ENCODE measurements around the gene TIGD6.

Gene TIGD6

DNA sequence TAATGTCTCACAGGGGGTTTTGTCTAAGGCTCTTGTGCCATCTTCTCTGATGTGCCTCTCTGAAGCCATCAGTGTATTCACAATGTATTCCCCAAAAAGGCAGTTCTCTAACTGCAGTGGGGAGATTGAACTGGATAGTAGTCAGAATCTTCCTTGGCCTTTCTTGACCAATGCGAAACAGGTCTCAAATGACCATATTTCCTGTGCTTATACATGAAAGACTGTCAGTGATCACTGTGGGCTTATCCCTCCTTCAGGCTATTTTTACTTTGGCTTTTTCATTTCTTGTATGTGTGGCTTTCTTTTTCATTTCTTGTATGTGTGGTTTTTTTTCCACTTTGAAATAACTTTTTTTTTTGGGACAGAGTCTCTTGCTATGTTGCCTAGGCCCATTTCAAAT is 19.8 kb upstream of the TIGD6 start:
- TF ChIP-seq, protein P1, sequence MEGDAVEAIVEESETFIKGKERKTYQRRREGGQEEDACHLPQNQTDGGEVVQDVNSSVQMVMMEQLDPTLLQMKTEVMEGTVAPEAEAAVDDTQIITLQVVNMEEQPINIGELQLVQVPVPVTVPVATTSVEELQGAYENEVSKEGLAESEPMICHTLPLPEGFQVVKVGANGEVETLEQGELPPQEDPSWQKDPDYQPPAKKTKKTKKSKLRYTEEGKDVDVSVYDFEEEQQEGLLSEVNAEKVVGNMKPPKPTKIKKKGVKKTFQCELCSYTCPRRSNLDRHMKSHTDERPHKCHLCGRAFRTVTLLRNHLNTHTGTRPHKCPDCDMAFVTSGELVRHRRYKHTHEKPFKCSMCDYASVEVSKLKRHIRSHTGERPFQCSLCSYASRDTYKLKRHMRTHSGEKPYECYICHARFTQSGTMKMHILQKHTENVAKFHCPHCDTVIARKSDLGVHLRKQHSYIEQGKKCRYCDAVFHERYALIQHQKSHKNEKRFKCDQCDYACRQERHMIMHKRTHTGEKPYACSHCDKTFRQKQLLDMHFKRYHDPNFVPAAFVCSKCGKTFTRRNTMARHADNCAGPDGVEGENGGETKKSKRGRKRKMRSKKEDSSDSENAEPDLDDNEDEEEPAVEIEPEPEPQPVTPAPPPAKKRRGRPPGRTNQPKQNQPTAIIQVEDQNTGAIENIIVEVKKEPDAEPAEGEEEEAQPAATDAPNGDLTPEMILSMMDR (IDR thresholded peaks at IDR 0.05; ENCODE audit: low read depth, low read length, missing control alignments): no peak
- DNase-seq (ENCODE audit: extremely low read depth, low read depth): no peak
- no peak overlapping the region for H3K4me3 ChIP-seq (replicated peaks; ENCODE audit: low read depth, low read length)

DNA sequence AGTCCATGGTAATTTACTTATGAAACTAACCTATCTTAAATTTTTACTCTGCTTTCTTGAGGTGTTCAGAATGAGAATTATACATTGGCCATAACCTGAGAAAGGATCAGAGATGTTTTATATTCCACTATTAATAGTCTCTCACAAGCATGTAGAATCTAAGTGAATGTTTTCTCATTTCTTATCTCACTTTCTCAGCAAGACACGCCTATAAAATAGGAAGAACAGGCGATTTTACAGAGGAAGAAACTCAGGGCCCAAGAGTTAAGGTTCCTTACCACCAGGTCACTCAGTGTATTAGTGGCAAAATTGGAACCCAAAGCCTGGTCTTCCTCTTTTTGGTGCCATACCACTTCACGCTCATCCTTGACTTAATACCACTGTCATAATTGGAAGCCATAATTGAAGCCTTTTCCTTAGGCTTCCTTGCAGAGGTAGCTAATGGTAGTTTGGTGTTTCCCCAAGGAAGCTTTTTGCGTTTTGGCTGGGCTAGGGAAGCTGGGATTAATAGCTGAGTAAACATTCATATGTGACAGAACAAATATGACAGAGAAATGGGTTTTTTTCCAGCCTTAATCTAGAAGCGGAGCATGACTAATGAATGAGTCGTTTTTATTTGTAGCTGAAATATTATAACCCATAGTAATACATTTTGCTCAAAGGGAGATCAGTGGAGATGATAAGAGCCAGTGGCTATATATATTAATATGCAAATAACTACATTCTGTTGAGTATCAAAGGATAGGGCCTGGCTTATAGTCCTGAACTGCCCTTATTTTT is 17.0 kb upstream of the TIGD6 start:
- DNase-seq (ENCODE audit: extremely low read depth, low read depth): no peak
- TF ChIP-seq, protein P1 (IDR thresholded peaks at IDR 0.05; ENCODE audit: low read depth, low read length, missing control alignments): no peak
- no peak overlapping the region for H3K4me3 ChIP-seq (replicated peaks; ENCODE audit: low read depth, low read length)

DNA sequence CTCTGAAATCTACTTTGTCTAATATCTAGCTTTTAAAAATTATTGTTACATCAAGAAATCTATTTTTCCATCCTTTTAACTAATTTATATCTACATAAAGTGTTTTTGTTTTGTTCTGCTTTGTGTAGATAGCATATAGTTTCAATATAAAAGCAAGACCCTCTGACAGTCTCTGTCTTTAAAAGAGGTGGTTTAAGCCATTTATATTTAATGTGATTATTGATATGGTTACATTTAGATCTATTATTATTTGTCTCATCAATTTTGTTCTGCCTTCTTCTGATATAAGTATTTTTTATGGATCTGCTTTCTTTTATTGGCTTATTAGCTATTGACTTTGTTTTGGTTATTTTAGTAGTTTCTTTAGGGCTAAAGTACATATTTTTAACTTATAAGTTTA is 16.1 kb upstream of the TIGD6 start:
- H3K4me3 ChIP-seq (replicated peaks; ENCODE audit: low read depth, low read length): no peak overlapping the region
- TF ChIP-seq, protein P1 (IDR thresholded peaks at IDR 0.05; ENCODE audit: low read depth, low read length, missing control alignments): no peak
- DNase-seq (ENCODE audit: extremely low read depth, low read depth): no peak

DNA sequence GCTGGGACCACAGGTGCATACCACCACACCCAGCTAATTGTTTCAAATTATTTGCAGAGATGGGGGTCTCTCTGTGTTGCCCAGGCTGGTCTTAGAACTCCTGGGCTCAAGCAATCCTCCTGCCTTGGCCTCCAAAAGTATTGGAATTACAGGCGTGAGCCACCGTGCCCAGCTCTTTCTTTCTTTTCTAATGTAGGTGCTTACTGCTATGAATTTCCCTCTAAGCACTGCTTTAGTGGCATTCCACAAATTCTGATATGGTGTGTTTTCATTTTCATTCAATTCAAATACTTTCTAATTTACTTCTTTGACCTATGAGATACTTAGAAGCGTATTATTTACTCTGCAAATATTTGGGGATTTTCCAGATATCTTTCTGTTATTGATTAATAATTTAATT is 15.0 kb upstream of the TIGD6 start:
- no peak for DNase-seq (ENCODE audit: extremely low read depth, low read depth)
- H3K4me3 ChIP-seq (replicated peaks; ENCODE audit: low read depth, low read length): no peak overlapping the region
- TF ChIP-seq, protein P1 (IDR thresholded peaks at IDR 0.05; ENCODE audit: low read depth, low read length, missing control alignments): no peak

DNA sequence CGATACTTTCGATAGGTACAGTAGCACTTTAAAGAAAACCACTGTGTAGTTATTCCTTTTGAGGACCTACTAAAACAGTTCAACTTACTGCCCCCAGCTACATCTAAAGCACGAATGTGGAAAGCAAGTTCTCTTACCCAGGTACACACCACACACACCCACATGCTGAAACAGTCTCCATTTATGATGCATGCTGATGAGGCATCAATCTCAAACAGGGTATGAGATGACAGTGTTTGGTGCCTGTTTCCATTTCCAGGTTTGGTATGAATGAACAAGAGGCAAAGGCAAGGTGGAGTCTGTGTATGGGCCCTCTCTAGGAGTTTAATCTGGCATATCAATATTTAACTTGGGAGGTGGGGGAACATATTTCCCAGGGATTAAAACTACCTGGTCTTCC is 14.0 kb upstream of the TIGD6 start:
- no peak overlapping the region for H3K4me3 ChIP-seq (replicated peaks; ENCODE audit: low read depth, low read length)
- TF ChIP-seq, protein P1 (IDR thresholded peaks at IDR 0.05; ENCODE audit: low read depth, low read length, missing control alignments): no peak
- DNase-seq (ENCODE audit: extremely low read depth, low read depth): no peak

DNA sequence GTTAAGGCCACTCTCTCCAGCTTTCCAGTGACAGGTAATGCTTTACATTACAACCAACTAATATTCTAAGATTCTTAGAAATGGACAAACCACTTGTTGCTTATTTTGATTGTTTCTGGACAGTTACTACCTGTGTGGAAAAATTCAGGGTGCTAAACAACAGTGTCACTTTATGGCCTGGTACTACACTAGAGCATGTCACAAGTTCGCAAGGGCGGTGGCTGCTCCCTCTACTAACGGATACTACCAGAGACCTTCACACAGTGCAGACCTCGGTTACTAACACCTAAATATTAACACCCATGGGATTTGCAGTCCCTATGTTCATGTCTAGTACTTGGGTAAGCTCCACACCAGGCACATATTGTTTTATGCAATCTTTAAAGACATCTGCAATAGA is 13.5 kb upstream of the TIGD6 start:
- TF ChIP-seq, protein P1 (IDR thresholded peaks at IDR 0.05; ENCODE audit: low read depth, low read length, missing control alignments): no peak
- H3K4me3 ChIP-seq (replicated peaks; ENCODE audit: low read depth, low read length): no peak overlapping the region
- DNase-seq (ENCODE audit: extremely low read depth, low read depth): no peak
